HG03139 (cell line): ENCODE data around the gene RPL35A.
"Not testable (repeated sequence)": the region's sequence is repeated elsewhere in the genome, so short reads cannot be mapped to it uniquely, and the experiment has no call there.

Experiments used
- ATAC-seq: cut with Tn5 transposase; IDR thresholded peaks from one replicate; pipeline ENCODE4 v1.9.1; 2021; ENCODE audit not compliant: unreplicated experiment

The RPL35A gene

DNA sequence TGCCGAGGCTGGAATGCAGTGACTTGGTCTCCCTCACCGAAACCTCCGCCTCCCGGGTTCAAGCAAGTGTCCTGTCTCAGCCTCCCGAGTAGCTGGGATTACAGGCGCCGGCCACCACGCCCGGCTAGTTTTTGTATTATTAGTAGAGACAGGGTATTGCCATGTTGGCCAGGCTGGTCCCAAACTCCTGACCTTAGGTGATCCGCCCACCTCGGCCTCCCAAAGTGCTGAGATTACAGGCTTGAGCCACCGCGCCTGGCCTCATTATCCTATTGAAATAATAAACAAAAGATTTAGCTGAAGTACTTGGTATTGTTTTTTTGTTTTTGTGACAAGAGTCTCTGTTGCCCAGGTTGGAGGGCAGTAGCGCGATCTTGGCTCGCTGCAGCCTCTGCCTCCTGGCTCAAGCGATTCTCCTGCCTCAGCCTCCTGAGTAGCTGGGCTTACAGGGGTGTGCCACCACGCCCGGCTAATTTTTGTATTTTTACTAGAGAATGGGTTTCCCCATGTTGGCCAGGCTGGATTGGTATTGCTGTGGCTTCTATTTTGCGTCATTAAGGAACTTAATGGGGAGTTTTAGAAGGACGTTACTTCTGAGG lies 1.5 kb downstream of the RPL35A start:
- no peak for ATAC-seq

GRCh38 chr3:197952440-197952839 lies 2.5 kb downstream of the RPL35A start:
- ATAC-seq: no peak

DNA sequence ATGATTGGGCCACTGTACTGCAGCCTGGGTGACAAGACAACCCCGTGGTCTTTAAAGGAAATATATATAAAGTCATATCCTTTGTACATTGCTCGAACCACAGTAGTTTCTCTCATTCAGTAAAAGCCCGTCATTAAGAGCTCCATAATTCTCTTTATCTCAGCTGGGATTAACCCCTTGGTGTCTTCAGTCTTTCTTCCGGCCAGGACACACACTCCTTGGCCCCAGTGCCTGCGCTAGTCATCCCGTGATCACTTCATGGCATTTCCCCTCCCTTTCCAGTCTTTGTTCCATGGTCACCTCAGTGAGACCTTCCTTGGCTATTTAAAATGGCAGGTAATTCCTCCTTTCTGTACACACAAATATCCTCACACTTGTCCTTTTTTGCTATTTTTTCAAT lies 3.3 kb downstream of the RPL35A start:
- ATAC-seq: no peak

- no peak for ATAC-seq
Measured at GRCh38 chr3:197953881-197954280, 3.9 kb downstream of the RPL35A start.

GRCh38 chr3:197955892-197956477 lies 6.0 kb downstream of the RPL35A start:
- ATAC-seq: no peak

DNA sequence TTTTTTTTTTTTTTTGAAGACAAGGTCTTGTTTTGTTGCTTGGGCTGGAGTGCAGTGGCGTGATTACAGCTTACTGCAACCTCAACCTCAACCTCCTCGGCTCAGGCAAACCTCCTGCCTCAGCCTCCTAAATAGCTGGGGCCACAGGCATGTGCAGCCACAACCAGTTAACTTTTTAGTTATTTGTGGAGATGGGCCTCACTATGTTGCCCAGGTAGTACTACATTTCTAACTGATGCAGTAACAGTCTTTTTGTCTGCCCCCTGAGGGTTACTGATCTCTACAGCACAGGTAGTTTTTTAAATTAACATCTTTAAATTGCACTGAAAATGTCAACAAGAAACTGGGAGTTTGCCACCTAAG lies 6.6 kb downstream of the RPL35A start:
- no peak for ATAC-seq

DNA sequence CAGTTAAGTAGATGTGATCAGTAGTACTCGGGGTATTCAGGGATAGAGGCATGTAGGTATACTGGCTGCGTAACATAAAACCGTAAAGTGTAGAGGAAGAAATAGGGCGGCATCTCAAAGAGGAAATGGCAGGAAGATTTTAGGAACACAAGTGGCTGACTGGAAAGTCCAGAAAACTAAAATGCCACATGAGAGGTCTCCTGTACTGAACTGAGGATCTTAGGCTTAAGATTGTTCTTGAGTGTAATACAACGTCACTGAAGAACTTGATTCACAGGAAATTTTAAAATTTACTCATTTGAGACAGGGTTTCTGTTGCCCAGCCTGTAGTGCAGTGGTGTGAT lies 7.8 kb downstream of the RPL35A start:
- ATAC-seq: no peak

DNA sequence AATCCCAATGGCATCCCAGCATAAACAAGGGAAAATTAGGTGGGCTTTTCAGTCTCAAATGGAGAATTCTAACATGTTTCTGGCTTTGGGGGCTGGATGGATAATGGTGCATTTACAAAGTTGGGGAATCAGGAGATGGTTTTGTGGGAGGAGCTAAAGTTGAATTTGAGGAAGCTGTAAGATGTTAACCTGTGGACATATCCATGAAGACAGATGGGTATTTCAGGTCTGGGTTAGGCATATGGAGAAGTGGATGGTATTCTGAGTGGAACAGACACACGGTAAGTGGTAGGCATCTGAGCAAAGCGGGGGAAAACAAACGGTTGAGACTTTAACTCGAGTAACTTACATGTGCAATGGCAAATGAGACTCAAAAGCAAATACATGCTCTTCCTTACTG lies 8.4 kb downstream of the RPL35A start:
- no peak for ATAC-seq

- ATAC-seq: not testable (repeated sequence)
Measured at GRCh38 chr3:197958848-197959247, 8.9 kb downstream of the RPL35A start.

- ATAC-seq: no peak
Measured at GRCh38 chr3:197959500-197959890, 9.5 kb downstream of the RPL35A start.

- ATAC-seq: peak; percentile 96
Measured at GRCh38 chr3:197959891-197960693, 10.1 kb downstream of the RPL35A start, which contains the start of gene LMLN. Gene LMLN (plus strand): TSS chr3:197960217. CDS start chr3:197960246, 29 bp downstream.

DNA sequence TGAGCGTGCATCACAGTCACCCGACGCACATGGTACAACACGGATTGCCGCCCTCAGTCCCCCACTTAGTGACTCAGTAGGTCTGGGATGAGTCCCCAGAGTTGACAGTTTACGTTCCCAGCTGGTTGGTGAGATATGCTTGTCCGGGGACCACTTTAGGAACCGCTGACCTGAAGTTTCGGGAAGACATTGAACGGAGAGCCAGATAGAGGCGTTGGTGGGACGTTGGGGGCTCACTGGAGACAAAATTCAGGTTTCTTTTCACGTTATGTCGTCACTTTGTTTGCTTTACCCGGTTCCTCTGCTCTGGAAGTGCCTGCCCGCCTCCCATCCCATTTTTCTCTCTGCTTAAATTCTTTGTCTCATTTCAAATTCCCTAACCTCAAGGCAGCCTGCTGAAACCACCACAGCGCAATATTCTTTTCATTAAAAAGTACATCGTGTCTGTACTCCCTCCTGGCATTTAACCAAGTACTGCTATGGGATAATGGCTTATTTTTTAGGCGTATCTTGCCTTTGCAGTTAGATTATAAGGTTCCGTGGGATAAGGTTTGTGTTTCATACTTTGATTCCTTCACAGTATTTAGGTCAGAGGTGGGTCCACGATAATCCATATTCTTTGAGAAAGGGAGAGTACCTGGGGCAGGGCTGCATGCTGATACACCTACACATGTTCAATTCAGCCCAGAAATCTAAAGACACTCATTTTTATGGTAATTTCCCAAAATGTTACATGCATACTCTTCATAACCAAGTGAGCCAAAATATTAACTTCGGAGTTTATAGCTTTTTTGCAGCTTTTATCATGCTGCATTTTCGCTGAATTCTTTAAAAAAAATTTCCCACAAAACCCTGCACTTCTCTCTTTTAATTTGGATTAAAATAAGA lies 10.9 kb downstream of the RPL35A start:
- no peak for ATAC-seq

- ATAC-seq: no peak
Measured at GRCh38 chr3:197961582-197961945, 11.6 kb downstream of the RPL35A start.

GRCh38 chr3:197963019-197963637 lies 13.1 kb downstream of the RPL35A start:
- ATAC-seq: no peak

- ATAC-seq: not testable (repeated sequence)
Measured at GRCh38 chr3:197967337-197967989, 17.5 kb downstream of the RPL35A start.

- ATAC-seq: no peak
Measured at GRCh38 chr3:197970588-197970987, 20.6 kb downstream of the RPL35A start.

DNA sequence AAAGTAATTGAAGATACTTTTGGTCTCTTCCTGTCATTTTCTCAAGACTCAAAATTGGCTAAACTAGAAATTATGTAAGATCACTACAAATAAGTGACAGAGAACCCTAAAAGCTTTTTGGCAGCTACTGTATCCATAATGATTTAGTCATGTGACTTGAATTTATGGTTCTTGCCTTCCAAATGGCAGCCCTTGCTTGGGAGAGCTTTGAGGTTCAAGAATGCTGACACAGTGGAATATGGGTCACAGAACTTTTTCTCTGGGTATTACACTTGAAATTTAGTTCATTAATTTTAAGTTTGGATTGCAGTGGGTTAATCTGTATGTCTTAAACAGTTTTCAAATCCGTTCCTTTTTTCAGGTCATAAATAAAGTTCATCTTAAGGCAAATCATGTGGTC lies 24.0 kb downstream of the RPL35A start:
- ATAC-seq: no peak

DNA sequence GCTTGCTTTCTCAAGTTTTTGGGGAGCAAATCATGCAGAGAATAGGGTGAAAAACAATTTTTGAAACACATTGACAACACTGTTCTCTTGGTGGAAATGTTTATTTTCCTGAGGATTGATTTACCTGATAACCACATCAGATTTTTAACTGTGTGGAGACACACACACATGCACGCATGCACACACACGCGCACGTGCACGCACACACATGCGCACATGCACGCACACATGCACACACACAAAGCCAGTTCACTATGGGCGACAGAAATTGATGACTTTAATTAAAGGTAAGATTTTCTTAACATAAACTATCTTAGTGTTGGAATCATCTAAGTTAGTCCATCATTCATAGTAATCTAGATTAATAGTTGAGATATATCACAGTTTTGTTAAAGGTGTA lies 25.3 kb downstream of the RPL35A start:
- ATAC-seq: no peak

GRCh38 chr3:197983076-197983475 lies 33.1 kb downstream of the RPL35A start:
- ATAC-seq: no peak

DNA sequence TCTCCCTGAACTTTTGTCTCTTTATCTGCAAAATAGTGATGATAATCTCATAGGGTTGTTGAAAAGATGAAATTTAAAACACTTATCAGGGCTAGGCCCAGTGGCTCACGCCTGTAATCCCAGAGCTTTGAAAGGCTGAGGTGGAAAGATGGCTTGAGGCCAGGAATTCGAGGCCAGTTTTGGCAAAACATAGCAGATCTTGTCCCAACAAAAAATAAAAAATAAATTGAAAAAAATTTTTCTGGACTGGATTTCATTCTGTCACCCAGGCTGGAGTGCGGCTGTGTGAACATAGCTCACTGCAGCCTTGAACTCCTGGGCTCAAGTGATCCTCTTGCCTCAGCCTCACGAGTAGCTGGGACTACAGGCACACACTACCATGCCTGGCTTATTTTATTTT lies 39.7 kb downstream of the RPL35A start:
- ATAC-seq: no peak

DNA sequence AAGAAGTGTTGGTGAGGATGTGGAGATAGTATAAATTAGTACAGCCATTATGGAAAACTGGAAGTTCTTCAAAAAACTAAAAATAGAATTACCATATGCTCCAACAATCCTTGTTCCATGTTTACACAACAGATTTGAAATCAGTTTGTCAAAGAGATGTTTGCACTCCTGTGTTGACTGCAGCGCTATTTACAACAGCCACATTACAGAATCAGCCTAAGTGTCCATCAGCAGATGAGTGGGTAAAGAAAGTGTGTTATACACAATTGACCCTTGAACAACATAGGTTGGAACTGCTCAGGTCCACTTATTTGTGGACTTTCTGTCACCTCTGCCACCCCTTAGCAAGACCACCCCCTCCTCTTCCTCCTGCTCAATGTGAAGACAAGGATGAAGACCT lies 44.7 kb downstream of the RPL35A start:
- no peak for ATAC-seq
